ENCODE data around the gene SORBS1.

The SORBS1 gene

DNA sequence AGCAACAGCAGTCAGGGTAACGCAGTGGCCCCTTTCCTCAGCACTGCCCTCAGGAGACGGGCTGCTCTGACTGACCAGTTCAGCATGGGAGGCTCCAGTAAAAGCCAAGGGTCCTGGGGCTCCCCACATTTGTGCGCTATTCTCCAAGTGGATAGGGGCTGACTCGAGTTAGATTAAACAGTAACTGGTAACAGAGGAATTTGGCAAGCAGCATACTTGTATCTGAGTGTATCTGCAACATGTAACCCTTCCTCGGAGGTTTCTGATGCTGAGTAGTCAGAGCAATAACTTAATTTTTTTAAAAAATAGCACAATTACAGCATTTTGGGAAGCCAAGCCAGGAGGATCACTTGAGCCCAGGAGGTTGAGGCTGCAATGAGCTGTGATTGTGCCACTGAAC is 22.8 kb downstream of the SORBS1 start:
- DNase-seq: no peak

- no peak for DNase-seq
These were observed 23.6 kb downstream of the SORBS1 start for GRCh38 chr10:95537542-95537927.

- no peak for DNase-seq
These were observed 24.2 kb downstream of the SORBS1 start for GRCh38 chr10:95536894-95537541.

DNA sequence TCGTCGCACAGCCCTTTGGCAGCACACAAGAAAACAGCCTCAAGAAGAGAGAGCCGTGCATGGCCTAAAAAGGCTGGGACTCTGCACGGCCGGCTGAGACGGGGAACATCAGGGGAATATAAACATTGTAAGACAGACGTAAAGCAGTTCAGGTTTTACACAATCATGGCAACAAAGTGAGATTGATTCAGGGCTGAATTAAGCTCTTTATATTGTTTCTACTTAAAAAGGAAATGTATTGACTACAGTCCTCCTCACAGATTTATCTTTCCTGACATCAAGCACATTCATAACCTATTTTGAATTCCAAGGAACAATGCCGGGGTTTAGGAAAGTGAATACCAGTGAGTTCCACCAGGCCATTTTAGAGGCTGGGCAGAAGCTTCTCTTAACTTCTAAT is 25.2 kb downstream of the SORBS1 start:
- no peak for DNase-seq

DNA sequence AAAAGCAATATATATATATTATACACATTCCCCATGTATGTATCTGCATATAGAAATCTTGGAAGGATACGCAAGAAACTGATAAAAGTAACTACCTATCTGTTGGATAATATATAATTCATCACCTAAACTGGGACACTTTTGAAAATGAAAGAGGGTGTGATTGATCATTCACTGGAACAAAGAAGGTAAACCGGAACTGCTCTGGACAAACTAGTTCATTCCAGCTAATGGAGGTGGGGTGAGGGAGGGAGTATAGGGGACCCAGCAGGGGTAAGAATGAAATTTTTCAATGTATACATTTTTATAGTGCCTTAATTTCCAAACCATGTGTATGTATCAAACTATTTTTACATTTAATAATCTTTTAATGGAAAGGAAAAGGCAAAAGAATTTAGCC is 25.6 kb downstream of the SORBS1 start:
- no peak for DNase-seq

DNA sequence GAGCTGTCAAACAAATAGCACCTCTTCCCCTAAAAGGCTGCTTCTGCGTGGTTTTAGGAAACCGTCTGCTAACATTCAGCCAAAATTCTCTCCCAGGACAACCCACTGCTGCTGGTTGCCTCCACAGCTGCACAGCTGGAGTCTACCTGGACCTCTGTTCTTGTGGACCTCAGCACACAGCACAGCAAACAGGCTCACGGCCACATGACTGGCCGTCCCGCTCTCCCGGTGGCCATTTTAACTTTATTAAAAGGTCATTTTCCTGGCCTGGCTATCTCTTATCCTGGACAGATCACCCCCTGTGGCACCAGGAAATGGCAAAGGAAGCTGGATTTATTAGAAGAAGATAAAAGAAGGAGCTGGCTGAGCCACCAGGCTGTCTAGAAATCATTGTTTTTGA is 27.6 kb downstream of the SORBS1 start:
- no peak for DNase-seq

DNA sequence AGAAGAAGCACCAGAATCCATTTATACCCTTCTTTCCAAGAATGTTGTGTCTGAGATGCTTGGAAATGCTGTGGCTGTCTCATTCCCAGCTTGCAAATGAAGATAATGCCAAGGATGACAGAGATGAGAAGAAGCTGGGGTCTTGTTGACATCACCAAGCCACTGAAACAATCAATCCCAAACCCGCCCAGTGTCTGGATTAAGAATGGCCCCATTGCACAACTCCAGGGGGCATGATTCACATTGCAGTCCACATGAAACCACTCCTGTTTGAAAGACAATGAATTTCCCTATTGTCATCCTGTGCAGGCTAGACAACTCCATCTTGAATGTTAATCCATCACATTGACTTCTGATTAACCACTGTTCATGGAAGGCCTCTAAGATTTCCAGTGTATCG is 28.6 kb downstream of the SORBS1 start:
- DNase-seq: no peak

DNA sequence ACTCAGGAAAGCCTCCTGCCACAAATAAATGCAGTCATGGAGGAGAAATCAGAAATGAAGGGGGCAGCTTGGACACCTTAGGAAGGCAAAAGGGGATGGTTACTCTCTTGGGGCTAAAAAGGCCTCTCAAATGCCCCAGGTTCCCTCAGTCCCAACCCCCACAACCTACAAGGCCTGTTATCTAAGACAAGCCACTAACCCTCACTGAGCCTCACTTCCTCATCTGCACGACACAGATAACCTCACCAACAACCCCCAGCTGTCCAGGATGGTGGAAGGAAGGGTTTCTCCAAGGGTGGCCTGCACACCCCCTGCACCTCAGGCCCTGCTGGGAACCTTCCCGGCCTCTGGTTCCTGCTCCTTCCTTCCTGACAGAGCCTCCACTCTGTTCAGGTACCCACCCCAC is 29.2 kb downstream of the SORBS1 start:
- no peak for DNase-seq

- no peak for DNase-seq
These were observed 29.9 kb downstream of the SORBS1 start for GRCh38 chr10:95531058-95531809.

DNA sequence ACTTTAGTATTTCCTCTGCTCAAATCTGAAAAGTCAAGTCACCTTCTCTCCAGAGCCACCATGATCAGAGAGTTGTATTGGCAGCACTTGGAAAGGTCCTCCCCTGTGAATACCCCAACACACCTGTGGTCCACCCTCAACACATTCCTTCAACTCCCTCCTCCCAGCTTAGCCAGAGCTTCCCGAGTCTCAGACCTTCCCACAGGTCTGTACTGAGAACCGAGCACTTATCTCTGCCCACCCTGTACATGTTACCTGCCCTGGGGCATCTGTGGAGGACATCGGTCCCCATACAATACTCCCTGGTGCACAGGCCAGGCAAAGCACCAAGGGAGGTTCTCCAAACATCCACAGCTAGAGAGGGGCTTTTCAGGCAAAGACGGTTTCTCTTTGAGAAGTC is 30.6 kb downstream of the SORBS1 start:
- DNase-seq: no peak

DNA sequence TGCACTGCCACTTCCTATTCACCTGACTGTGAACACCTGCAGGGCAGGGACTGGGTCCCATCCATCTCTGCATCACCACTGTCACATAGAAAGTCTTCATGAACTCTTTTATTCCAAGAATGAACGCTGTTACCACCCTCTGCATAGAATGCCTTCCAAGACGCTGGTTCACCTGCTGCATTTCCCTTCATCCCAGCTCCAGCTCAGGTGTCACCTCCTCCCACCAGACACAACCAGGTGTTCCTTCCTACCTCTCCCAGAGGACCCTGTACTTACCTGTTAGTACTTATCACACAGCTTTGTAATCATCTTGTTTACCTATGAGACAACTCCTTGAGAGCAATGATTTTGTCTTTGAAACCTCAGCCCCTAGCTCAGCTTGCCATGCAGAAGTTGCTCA is 31.1 kb downstream of the SORBS1 start:
- DNase-seq: no peak

GRCh38 chr10:95526044-95526443 is 35.1 kb downstream of the SORBS1 start:
- DNase-seq: no peak

- DNase-seq: no peak
These were observed 36.1 kb downstream of the SORBS1 start for GRCh38 chr10:95525033-95525418.

GRCh38 chr10:95524358-95525032 is 36.7 kb downstream of the SORBS1 start:
- no peak for DNase-seq

GRCh38 chr10:95522117-95522516 is 39.1 kb downstream of the SORBS1 start:
- DNase-seq: no peak

DNA sequence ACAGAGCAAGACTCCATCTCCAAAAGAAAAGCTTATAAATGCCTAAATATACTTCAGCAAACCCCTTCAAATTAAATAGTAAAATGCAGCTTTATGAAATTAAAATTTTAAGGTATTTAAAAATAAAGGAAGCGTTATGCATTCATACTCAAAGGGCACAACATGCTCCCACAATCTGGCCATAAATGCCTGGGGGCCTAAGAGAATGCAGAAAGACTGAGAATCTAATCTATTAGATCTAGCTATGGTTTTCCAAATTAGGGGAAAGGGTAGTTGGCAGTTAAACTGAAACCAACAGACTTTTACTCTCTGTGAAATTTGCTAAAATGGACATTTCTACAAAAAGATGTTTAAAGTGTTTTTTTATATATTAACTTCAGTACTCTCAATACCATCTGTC is 40.6 kb downstream of the SORBS1 start:
- no peak for DNase-seq

GRCh38 chr10:95518455-95519452 is 42.4 kb downstream of the SORBS1 start:
- DNase-seq: no peak

DNA sequence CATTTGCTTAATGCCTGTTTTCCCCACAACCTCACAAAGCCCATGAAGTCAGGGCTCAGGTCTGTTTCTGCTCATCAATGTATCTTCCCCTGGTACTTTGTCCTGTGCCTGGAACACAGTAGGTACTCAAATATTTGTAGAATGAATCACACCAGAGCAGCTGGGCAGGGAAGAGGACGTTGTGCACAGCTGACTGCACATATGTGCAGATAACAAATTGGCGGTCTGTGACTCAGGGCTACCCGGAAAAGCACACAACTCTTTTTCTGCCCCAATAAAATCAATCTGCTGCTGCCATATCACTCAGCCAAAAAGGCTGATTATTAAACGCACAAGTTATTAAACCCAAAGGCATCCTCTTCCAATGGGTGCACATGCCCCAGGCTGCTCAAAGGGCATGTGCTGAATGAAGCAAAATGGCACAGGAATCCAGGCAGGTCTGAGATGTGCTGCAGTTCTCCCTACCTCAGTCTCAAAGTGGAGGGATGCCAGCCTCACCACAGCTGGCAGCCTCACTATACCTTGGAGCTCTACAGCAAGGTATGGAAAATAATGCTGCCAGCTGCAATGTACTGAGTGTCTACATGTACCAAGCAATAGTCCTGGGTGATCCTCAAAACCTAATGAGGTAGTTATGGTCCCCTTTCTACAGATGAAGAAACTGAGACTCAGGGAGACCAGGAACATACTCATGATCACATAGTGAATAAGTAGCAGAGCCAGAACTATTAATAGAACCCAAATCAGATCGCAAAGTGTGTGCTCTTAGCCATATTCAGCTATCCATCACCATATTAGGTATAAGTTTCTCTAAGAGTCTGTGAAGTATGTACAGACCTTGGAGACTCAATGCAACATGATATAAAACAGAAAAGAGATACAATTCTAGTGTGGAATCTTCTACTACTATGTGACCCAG is 43.4 kb downstream of the SORBS1 start:
- DNase-seq: no peak

DNA sequence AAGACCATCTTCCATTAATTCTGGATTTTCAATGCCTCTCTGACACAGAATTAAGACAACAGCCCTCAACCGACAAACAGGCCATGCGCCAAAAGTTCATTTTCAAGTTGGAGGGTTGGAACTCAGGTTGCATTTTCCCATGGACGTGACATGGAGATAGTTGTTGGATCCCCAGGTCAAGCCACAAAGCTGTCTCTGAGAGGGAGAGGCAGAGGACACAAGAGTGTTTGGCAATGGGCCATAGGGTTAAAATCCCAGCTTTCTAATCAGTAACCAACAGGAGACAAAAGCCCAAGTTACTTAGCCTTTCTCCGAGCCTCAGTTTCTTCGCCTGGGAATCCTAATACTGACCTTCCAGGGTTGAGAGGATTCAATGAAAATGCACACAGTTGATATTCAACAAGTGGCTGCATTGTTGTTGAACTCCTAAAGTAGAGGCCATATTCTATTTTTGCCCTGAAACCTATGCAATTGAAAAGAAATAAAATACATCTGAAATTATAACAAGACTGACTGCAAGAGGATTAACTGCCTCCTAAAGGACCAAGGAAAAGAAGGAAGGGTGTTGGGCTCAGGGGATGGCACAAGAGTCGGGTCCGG is 44.3 kb downstream of the SORBS1 start:
- DNase-seq: no peak

DNA sequence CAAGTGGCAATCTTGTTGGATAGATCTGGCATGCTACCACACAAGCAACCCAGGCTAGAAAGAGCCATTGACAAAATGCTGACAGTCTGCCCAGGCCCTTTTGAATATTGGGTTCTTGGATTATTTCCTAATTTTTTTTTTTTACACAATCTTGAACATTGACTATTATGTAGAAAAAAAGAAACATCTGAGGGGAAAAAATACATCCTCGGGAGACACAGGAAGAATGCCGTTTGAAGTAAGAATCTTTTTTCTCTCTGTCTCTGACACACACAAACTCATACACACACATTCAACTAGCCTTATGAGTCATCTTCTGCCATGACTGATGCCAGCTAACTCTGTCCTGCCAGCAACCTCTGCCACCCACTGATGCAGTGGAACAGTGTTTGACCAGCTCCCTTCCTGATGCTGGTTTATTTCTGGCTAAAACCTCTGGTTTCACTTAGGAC is 47.2 kb downstream of the SORBS1 start:
- no peak for DNase-seq

DNA sequence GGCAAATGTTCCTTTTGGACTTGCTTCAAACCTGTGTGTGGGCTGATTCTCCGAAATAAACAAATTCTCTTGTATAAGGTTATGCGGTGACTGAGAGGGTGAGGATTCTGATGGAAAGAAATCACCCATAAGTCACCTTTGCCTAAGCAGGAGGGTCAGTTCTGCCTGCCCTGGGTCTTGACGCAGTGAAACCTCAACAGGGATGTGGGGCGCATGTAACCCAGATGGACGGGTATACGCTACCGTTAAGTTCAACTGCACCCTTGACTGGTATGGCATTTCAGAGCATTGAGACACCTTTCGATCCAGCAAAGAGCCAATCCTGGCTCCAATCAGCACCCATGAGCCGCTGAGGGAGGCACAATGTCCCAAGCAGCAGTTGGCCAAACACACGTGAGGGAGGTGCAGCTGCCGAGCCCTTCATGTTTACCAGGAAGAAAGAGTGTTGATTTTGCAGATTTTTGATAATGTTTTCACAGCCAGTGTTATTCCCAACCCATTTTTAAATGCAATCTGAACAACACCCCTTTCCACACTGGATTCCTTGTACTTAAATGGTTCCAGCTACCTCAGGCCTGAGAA is 48.1 kb downstream of the SORBS1 start:
- no peak for DNase-seq
